Measurements from ENCODE around the gene STX8.
"Not testable (repeated sequence)": the region's sequence is repeated elsewhere in the genome, so short reads cannot be mapped to it uniquely, and the experiment has no call there.

Gene STX8

DNA sequence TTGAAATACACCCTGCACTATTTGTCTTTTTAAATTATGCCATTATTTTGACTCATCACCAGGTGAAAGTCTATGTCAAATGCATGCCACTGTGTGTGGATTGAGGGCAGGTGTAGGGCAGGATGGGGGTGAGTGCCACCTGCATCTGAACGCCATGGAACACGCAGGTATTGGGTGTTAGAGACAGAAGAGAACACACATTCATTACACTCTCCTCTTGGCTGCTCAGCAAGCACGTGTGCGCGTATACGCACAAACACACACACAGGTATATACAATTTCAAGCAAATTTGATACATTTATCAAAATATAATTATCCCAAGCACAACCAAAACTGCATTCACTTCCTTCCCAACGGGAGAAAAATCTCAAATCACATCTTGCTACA is 285.4 kb downstream of the STX8 start:
- DNase-seq, result no peak

GRCh38 chr17:9287306-9287705 is 288.3 kb downstream of the STX8 start:
- no peak for DNase-seq

GRCh38 chr17:9286434-9286833 is 289.2 kb downstream of the STX8 start:
- no peak for DNase-seq

GRCh38 chr17:9285602-9286427 is 289.8 kb downstream of the STX8 start:
- DNase-seq, result no peak

- no peak for DNase-seq
These were observed 290.7 kb downstream of the STX8 start for GRCh38 chr17:9284884-9285283.

GRCh38 chr17:9283909-9284308 is 291.7 kb downstream of the STX8 start:
- DNase-seq, result no peak

- no peak for DNase-seq
These were observed 295.7 kb downstream of the STX8 start for GRCh38 chr17:9279893-9280292.

- no peak for DNase-seq
These were observed 300.6 kb downstream of the STX8 start for GRCh38 chr17:9274973-9275372.

GRCh38 chr17:9273428-9274391 is 301.9 kb downstream of the STX8 start:
- DNase-seq, result no peak

DNA sequence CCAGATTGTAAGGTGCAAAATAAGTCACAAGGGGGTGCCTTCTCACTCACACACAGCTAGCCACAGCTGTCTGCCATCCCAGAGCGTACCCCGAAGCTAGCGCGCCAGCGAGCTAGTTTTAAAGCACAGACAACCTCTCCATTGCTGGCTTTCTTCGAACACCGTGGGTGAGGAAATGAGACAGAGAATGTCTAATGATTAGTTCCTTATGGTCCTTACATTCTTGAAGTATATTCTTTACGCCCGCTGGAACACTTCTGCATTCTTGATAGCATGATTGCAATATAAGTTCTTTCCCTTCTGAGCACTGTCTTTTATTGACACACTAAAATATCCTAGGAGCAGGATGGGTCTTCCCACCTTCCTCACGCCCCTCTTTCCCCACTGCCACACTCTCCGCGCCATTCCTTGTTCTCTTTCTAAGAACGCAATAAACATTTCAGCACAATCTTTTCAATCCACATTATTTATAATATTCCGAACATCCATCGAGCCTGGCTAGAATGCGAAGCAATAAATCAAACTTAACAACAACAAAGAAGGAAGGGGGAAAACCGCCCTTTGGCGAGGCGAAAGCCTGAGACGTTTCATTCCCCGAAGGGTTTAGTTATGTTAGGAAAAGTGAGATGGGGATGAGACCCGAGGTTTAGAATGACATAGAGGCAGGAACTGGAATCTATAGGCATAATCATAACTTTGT is 303.0 kb downstream of the STX8 start:
- peak in 1 of 2 donors; percentile 7 for DNase-seq

GRCh38 chr17:9271989-9272388 is 303.6 kb downstream of the STX8 start:
- DNase-seq, result peak in 1 of 2 donors; percentile 31

DNA sequence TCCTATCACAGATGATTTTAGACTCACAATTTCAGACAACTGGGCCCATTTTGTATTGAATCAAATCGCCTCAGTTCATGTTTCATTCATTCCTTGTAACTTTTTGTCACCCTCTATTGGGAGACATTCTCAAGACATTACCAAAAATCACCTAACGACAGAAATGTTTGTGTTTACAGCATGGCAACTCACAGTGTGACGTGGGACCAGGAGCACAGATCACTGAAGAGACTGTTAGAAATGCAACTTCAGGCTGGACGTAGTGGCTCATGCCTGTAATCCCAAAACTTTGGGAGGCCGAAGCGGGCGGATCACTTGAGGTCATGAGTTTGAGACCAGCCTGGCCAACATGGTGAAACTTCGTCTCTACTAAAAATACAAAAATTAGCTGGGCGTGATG is 304.7 kb downstream of the STX8 start:
- no peak for DNase-seq

DNA sequence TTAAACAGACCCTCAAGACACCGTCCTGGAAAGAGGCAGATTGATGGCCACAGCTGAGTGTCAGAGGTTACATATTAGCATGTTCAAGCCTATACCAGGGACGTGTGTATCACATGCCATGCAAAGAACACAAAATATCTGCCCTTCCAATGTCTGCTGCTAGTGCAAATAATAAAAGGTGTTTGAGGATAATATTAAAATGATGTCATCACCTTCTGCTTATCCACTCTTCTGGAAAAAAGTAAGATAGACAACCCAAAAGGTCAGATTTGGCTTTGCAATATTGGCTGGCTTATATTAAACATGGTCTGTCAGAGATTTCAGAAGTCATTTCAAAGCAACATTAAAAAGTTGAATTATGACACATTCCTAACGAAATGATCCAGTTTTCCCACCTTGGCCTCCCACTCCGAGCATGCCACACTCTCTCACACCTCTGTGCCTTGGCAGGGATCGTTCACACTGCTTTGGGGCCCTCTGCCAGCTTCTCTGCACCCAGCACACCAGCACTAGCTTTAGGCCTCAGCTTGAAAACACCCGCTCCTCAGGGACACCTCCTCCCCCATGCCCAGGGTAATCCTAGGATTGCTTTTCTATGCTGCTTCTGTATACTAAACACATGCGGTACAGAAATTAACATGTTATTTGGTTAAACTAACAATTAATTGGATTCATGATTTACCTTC is 306.1 kb downstream of the STX8 start:
- no peak for DNase-seq

GRCh38 chr17:9268546-9268945 is 307.1 kb downstream of the STX8 start:
- DNase-seq, result no peak

DNA sequence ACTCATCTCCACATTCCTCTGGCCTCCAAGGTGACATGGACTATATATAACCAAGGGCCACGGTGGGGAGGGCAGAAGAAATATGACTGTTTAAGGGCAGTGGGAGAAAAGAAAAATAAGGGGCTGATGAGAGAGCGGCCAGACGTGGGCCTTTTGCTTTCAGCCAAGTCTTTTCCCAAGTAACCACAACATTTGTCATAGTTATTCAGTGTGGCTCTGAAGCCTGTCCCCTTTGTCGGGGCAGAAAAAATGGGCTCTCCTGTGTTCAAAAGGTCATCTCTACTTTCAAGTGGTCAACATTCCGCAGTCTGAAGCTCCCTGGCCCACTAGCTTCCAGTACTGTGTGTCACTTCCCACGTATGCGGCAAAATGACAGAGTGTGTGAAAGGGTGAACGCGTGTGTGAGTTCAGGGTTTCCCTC is 308.9 kb downstream of the STX8 start:
- no peak for DNase-seq

DNA sequence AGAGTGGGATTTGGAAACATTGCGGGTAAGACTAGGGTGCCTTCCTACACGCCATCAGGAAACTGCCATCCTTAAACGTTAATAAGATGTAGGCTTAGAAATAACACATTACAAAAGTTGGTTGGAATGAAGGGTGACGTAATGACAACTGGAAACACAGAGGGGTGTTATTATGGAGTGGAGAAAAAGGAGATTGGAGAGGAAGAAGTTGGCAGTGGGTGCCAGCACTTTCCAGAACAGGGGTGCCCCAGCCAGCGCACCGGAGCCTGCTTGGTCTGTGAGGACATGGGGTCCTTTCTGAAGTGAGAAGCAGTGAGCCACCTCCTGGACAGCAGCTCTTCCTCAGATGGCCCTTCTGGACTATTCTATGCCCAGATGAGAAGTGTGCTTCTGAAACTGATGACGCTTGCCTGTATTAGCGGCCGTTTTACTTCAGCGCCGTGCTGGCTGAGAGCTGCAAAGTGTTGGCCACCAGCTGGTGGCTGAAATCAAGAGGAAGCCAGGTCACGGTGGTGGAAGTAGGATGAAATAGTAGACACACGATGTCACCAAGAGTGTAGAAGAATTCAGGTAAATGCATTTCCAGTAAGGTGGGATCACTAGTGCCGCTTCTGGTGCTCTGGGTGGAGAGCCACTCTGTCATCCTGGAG is 309.5 kb downstream of the STX8 start:
- no peak for DNase-seq

DNA sequence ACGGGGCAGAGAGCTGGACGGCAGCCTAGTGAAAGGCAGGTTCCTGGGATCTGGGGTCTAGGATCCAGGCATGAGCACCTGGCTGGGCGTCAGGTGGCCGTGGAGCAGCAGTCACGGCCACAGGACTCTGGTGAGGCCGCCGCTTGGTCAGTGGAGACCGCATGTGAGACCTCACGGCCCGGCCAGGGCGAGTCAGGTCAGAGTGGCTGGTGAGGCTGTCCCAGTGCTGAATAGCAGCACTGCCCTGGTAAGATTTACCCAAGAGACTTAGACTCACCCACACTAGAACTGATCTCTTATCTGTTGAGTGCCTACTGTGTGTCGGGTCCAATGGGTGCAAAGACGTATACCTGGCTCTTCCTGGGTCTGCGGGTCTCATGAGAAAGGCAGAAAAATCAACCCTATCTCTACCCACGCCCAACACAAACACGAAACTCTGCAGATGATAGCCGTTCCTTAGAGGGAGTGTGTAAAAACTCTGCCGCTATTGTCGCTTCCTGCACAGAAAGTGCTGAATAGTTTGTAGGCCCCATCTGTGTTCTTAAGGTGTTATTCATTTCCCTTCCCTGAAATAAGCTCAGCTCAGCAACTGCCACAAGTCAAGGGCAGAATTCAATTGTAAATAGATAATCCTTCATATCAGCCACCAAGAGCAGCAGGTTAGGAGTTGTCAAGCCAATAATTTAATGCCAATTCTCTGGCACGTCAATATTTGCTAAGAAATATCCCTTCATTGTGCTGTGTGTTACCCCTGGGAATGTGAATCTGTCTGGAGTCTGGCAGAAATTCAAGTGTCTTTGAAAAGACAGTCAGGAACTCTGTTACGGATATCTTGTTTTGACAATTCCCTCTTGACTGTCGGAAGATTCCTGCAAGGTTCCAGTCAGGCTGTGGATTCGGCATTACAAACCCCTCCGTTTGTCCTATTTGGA is 314.3 kb downstream of the STX8 start:
- no peak for DNase-seq

DNA sequence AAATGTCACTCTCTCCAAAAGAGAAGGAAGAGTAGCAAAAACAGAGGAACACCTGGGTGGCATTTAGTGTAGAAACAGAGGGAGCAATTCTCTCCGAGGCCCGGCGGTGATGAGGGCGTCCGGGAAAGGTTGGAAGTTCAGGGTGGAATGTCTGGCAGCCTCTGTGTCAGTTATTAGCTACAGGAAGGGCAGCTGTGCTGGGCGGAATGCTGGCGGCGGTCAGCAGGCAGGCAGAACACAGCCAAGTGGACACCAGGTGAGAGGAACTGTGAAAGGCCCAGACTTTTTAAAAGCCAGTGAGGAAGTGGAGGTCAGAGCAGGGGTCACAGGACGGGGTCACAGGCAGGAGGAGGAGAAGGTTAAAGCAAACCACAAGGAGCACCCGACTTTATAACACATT is 316.2 kb downstream of the STX8 start:
- no peak for DNase-seq

- no peak for DNase-seq
These were observed 317.3 kb downstream of the STX8 start for GRCh38 chr17:9258115-9259015.

DNA sequence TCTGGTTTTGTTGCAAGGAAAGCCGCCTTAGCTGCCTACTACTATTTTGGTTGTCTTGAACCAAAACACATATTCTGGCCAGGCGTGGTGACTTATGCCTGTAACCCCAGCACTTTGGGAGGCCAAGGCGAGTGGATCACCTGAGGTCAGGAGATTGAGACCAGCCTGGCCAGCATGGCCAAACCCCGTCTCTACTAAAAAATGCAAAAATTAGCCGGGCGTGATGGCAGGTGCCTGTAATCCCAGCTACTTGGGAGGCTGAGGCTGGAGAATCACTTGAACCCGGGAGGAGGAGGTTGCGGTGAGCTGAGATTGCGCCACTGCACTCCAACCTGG is 318.0 kb downstream of the STX8 start:
- DNase-seq, result not testable (repeated sequence)
